Neural crest cell (in vitro differentiated cells): ENCODE results near the gene SUGCT. TPM values are rescaled to one million over a fixed set of nuclear protein-coding genes. Genes with fewer than 3 reads are reported as not detected.

Source experiments
- DNase-seq: peaks from one replicate; pipeline ENCODE4 v3.0.0; 2021; ENCODE audit warnings: low read depth, mixed read lengths, low spot score
- H3K27ac Mint-ChIP-seq: one replicate; pipeline ENCODE4 v1.8.0; 2021; ENCODE audit warnings: mild to moderate bottlenecking, mixed read lengths; ENCODE audit not compliant: unreplicated experiment
- H3K27me3 Mint-ChIP-seq: 2 replicates; pipeline ENCODE4 v1.8.0; 2021; ENCODE audit warnings: low read depth, mild to moderate bottlenecking, mixed read lengths
- H3K36me3 Mint-ChIP-seq: 2 replicates; pipeline ENCODE4 v1.8.0; 2021; ENCODE audit warnings: low read depth, mild to moderate bottlenecking, mixed read lengths
- H3K4me1 Mint-ChIP-seq: 2 replicates; pipeline ENCODE4 v1.8.0; 2021; ENCODE audit warnings: mixed read lengths
- H3K4me3 Mint-ChIP-seq: one replicate; pipeline ENCODE4 v1.8.0; 2021; ENCODE audit warnings: mild to moderate bottlenecking, mixed read lengths
- H3K9me3 Mint-ChIP-seq: 2 replicates; pipeline ENCODE4 v1.8.0; 2021; ENCODE audit warnings: mixed read lengths
- CTCF ChIP-seq: fragments of 200-600 bp; sonication (generic); conservative IDR thresholded peaks from 2 replicates; pipeline ENCODE4 v1.5.0; 2021; ENCODE audit warnings: antibody characterized with exemption, mild to moderate bottlenecking
- total RNA-seq: library from RNA; stranded (reverse); gene quantifications from 2 replicates; pipeline ENCODE4 v1.2.1, GENCODE V29; 2021

Gene SUGCT
- total RNA-seq, 1 donor from 2014 or later = 5.9 TPM

- no peak overlapping the region for H3K4me3 Mint-ChIP-seq
- TF ChIP-seq CTCF = no peak
- H3K27ac Mint-ChIP-seq = no peak overlapping the region
- H3K9me3 Mint-ChIP-seq = peaks cover 6% of the 10 kb centered on the region
- no peaks in the 10 kb centered on the region for H3K27me3 Mint-ChIP-seq
- H3K36me3 Mint-ChIP-seq = peaks cover 3% of the 10 kb centered on the region
- peaks cover 19% of the 10 kb centered on the region for H3K4me1 Mint-ChIP-seq
- DNase-seq = no peak
These were observed 607.5 kb downstream of the SUGCT start for GRCh38 chr7:40742270-40742669.

- Mint-ChIP-seq H3K4me3 (no peak overlapping the region), H3K27me3 (no peaks in the 10 kb centered on the region), H3K4me1 (peaks cover 19% of the 10 kb centered on the region), H3K36me3 (no peaks in the 10 kb centered on the region), H3K27ac (no peak overlapping the region), H3K9me3 (no peaks in the 10 kb centered on the region)
- TF ChIP-seq CTCF = no peak
- DNase-seq = no peak
These were observed 612.2 kb downstream of the SUGCT start for GRCh38 chr7:40746841-40747556.

- Mint-ChIP-seq H3K36me3 (no peaks in the 10 kb centered on the region), H3K27me3 (no peaks in the 10 kb centered on the region), H3K4me1 (peaks cover 19% of the 10 kb centered on the region), H3K9me3 (no peaks in the 10 kb centered on the region), H3K4me3 (no peak overlapping the region), H3K27ac (no peak overlapping the region)
- no peak for DNase-seq
- TF ChIP-seq CTCF = no peak
These were observed 613.1 kb downstream of the SUGCT start for GRCh38 chr7:40747856-40748255.

- Mint-ChIP-seq H3K27me3 (no peaks in the 10 kb centered on the region), H3K4me3 (no peak overlapping the region), H3K9me3 (no peaks in the 10 kb centered on the region), H3K36me3 (no peaks in the 10 kb centered on the region), H3K27ac (no peak overlapping the region), H3K4me1 (peaks cover 16% of the 10 kb centered on the region)
- DNase-seq = no peak
- TF ChIP-seq CTCF = no peak
These were observed 615.1 kb downstream of the SUGCT start for GRCh38 chr7:40749877-40750276.

- no peak for DNase-seq
- H3K27me3 Mint-ChIP-seq = no peaks in the 10 kb centered on the region
- no peak overlapping the region for H3K4me3 Mint-ChIP-seq
- no peaks in the 10 kb centered on the region for H3K36me3 Mint-ChIP-seq
- no peaks in the 10 kb centered on the region for H3K9me3 Mint-ChIP-seq
- no peak overlapping the region for H3K27ac Mint-ChIP-seq
- H3K4me1 Mint-ChIP-seq = no peaks in the 10 kb centered on the region
- no peak for TF ChIP-seq CTCF
These were observed 618.6 kb downstream of the SUGCT start for GRCh38 chr7:40753455-40753854.
